GM21528 (cell line): ENCODE measurements around the gene ST8SIA1.

Experiments used
- ATAC-seq: cut with Tn5 transposase; IDR thresholded peaks from one replicate; pipeline ENCODE4 v1.9.1; 2021; ENCODE audit warnings: mild to moderate bottlenecking, moderate library complexity; ENCODE audit not compliant: unreplicated experiment, low FRiP score

The ST8SIA1 gene

GRCh38 chr12:22285846-22286245 is 48.7 kb downstream of the ST8SIA1 start:
- ATAC-seq = no peak

- no peak for ATAC-seq
These were observed 49.6 kb downstream of the ST8SIA1 start for GRCh38 chr12:22284871-22285270.

GRCh38 chr12:22283508-22283907 is 51.0 kb downstream of the ST8SIA1 start:
- no peak for ATAC-seq

GRCh38 chr12:22283006-22283506 is 51.5 kb downstream of the ST8SIA1 start:
- no peak for ATAC-seq

- no peak for ATAC-seq
These were observed 52.2 kb downstream of the ST8SIA1 start for GRCh38 chr12:22282283-22282682.

GRCh38 chr12:22276867-22277266 is 57.6 kb downstream of the ST8SIA1 start:
- no peak for ATAC-seq

GRCh38 chr12:22276313-22276712 is 58.2 kb downstream of the ST8SIA1 start:
- ATAC-seq = no peak

GRCh38 chr12:22275843-22276242 is 58.7 kb downstream of the ST8SIA1 start:
- ATAC-seq = no peak

GRCh38 chr12:22272335-22273151 is 62.0 kb downstream of the ST8SIA1 start:
- ATAC-seq = no peak

- no peak for ATAC-seq
These were observed 63.5 kb downstream of the ST8SIA1 start for GRCh38 chr12:22271023-22271422.

GRCh38 chr12:22268973-22269372 is 65.5 kb downstream of the ST8SIA1 start:
- ATAC-seq = no peak

GRCh38 chr12:22268406-22268805 is 66.1 kb downstream of the ST8SIA1 start:
- ATAC-seq = no peak

- ATAC-seq = no peak
These were observed 68.4 kb downstream of the ST8SIA1 start for GRCh38 chr12:22266101-22266500.

- ATAC-seq = no peak
These were observed 70.1 kb downstream of the ST8SIA1 start for GRCh38 chr12:22264380-22264779.

GRCh38 chr12:22262309-22262708 is 72.2 kb downstream of the ST8SIA1 start:
- no peak for ATAC-seq

- no peak for ATAC-seq
These were observed 77.4 kb downstream of the ST8SIA1 start for GRCh38 chr12:22257100-22257499.

- ATAC-seq = no peak
These were observed 77.9 kb downstream of the ST8SIA1 start for GRCh38 chr12:22256605-22257004.

GRCh38 chr12:22256041-22256441 is 78.5 kb downstream of the ST8SIA1 start:
- ATAC-seq = no peak

GRCh38 chr12:22255097-22255496 is 79.4 kb downstream of the ST8SIA1 start:
- no peak for ATAC-seq

- no peak for ATAC-seq
These were observed 80.0 kb downstream of the ST8SIA1 start for GRCh38 chr12:22254478-22254877.

GRCh38 chr12:22252057-22252456 is 82.5 kb downstream of the ST8SIA1 start:
- ATAC-seq = no peak

GRCh38 chr12:22250762-22251161 is 83.7 kb downstream of the ST8SIA1 start:
- ATAC-seq = no peak
